Muscle layer of colon (tissue), 2 donors: Measurements from ENCODE around the gene CREB3L4.

Experiments used
- H3K27ac ChIP-seq: one replicate; pipeline ENCODE4 v1.7.0; 2013; ENCODE audit warnings: low read depth, mild to moderate bottlenecking, low read length, moderate library complexity
- H3K27me3 ChIP-seq, 2 donors: one replicate each; pipeline ENCODE4 v1.7.0; 2013; ENCODE audit warnings: low read length in 2 of 2, mild to moderate bottlenecking in 2 of 2; ENCODE audit not compliant: insufficient read depth in 2 of 2, control insufficient read depth in 1 of 2
- H3K36me3 ChIP-seq: one replicate; pipeline ENCODE4 v1.7.0; 2013; ENCODE audit warnings: mild to moderate bottlenecking, low read length; ENCODE audit not compliant: insufficient read depth
- H3K4me1 ChIP-seq: one replicate; pipeline ENCODE4 v1.7.0; 2013; ENCODE audit warnings: mild to moderate bottlenecking, low read length; ENCODE audit not compliant: insufficient read depth
- H3K4me3 ChIP-seq, 2 donors: one replicate each; pipeline ENCODE4 v1.7.0; 2013; ENCODE audit warnings: low read length in 2 of 2, low read depth in 1 of 2, mild to moderate bottlenecking in 1 of 2, moderate library complexity in 1 of 2
- H3K9ac ChIP-seq: one replicate; pipeline ENCODE4 v1.7.0; 2013; ENCODE audit warnings: low read length
- H3K9me3 ChIP-seq: one replicate; pipeline ENCODE4 v1.7.0; 2013; ENCODE audit warnings: mild to moderate bottlenecking, low read length
- donor health status: abdominal sarcoma.
- donor health status: Adenocarcinoma of cecum.

The CREB3L4 gene

DNA sequence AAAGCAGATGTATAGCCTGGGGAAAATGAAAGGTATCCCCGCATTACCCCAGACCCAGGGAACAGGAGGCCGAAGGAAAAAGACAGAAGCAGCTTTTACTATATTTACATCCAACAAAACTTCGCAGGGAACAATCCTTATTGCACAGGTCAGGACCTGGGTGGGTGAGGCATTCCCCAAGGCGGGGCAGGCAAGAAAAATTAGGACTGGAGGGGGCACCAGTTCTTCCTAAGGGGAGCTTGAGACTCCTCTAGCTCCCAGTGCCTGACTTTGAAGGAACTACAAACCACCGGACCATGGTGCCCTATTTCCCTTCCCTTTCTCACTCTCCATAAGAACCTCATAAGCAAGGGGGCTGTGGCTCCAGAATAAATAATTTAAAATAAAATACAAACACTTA lies 38.3 kb upstream of the CREB3L4 start:
- H3K9ac ChIP-seq: no peak overlapping the region
- H3K36me3 ChIP-seq: peaks cover 31% of the 10 kb centered on the region
- H3K27ac ChIP-seq: no peak overlapping the region
- no peaks in the 10 kb centered on the region for H3K27me3 ChIP-seq
- no peaks in the 10 kb centered on the region for H3K4me1 ChIP-seq
- H3K9me3 ChIP-seq: no peaks in the 10 kb centered on the region
- H3K4me3 ChIP-seq: no peak overlapping the region

DNA sequence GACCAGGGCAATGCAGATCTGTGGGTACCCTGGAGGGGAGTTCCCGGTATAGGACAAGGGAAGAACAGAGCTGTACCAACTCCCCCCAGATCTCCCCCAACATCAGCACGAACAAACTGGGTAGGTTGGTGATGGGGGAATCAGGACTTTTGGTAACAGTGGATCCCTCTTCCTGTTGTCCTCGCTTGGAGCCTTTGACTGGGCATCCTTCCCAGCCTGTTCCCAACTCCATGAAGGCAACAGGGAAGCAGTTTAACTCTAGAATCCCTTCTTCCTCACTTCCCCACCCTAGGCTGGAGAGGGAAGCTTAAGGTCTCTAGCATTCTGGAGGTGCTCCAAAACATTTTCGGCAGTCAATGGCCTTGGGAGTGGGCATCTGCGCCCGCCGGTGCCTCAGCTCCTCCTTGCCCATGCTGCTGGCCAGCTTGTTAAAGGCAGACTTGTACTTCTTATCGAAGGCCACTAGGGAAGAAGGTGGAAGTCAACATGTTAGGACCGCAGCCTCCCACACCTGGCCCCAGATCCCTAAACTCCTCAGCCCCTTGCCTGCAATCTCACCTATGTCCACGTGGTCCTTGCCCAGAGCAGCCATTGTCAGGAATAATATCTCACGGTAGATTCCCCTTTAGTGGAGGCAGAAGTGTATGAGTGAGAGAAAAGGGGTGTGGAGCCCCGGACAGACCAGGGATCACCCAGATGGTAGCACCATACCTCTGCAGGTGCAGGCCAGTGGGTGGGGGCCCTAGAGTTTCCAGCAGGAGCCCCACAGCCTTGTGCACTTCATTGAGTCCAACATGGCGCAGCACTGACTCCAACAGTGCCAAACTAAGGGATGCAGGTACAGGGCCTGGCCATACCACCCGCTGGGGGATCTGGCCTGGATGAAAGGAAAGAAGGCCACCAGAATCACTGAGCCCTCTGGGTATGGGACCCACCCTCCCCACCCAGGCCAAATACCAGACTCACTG lies 37.4 kb upstream of the CREB3L4 start:
- Histone ChIP-seq H3K27me3 (no peaks in the 10 kb centered on the region), H3K9ac (no peak overlapping the region), H3K36me3 (peaks cover 39% of the 10 kb centered on the region), H3K9me3 (no peaks in the 10 kb centered on the region), H3K4me1 (no peaks in the 10 kb centered on the region), H3K27ac (no peak overlapping the region), H3K4me3 (no peak overlapping the region)

- Histone ChIP-seq H3K27ac (no peak overlapping the region), H3K9ac (no peak overlapping the region), H3K4me1 (no peaks in the 10 kb centered on the region), H3K36me3 (peaks cover 60% of the 10 kb centered on the region), H3K27me3 (no peaks in the 10 kb centered on the region), H3K9me3 (no peaks in the 10 kb centered on the region), H3K4me3 (no peak overlapping the region)
Measured at GRCh38 chr1:153932156-153933131, 35.3 kb upstream of the CREB3L4 start.

DNA sequence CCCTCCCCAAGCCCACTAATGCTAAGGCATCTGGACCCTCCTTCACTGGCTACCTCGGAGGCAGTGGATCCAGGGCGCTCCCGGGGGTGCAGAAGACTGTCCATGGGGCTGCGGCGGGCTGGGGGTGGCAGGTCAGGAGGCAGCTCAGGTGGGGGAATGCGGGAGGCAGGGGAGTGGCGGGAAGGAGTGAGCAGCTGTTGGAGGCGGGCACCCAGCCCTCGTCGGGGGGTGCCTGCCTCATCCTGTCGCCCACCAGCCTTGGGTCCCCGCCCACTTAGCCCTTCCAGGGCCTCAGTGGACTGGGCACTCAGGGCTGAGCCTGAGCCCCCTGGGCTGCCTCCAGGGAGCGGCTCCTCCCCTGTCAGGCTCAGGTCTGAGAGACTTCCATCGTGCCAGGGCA lies 34.3 kb upstream of the CREB3L4 start:
- H3K9me3 ChIP-seq: no peaks in the 10 kb centered on the region
- peaks cover 64% of the 10 kb centered on the region for H3K36me3 ChIP-seq
- H3K27ac ChIP-seq: no peak overlapping the region
- H3K9ac ChIP-seq: no peak overlapping the region
- H3K27me3 ChIP-seq: no peaks in the 10 kb centered on the region
- H3K4me3 ChIP-seq: no peak overlapping the region
- no peaks in the 10 kb centered on the region for H3K4me1 ChIP-seq

GRCh38 chr1:153933955-153934354 lies 33.7 kb upstream of the CREB3L4 start:
- Histone ChIP-seq H3K36me3 (peaks cover 66% of the 10 kb centered on the region), H3K9me3 (no peaks in the 10 kb centered on the region), H3K4me1 (no peaks in the 10 kb centered on the region), H3K4me3 (no peak overlapping the region), H3K27ac (no peak overlapping the region), H3K9ac (no peak overlapping the region), H3K27me3 (no peaks in the 10 kb centered on the region)

DNA sequence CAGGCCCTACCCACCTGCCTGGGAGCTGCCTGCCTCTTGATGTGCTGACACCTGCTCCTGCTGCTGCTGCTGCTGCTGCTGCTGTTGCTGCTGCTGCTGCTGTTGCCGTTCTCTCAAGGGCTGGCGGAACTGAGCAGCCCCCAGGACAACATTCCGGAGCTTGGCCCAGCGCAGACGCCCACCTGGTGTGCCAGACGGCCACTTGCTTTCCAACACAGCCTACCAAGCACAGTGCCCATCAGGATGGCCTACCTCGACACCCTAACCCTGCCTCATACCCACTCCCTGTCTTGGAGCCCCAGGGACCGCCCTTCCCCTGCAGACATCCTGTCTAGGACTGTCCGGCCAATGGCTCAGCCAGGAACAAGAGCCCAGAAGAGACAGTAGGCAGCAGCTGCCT lies 33.0 kb upstream of the CREB3L4 start:
- Histone ChIP-seq H3K4me1 (no peaks in the 10 kb centered on the region), H3K27ac (no peak overlapping the region), H3K9me3 (no peaks in the 10 kb centered on the region), H3K4me3 (no peak overlapping the region), H3K9ac (no peak overlapping the region), H3K27me3 (no peaks in the 10 kb centered on the region), H3K36me3 (peaks cover 74% of the 10 kb centered on the region)

DNA sequence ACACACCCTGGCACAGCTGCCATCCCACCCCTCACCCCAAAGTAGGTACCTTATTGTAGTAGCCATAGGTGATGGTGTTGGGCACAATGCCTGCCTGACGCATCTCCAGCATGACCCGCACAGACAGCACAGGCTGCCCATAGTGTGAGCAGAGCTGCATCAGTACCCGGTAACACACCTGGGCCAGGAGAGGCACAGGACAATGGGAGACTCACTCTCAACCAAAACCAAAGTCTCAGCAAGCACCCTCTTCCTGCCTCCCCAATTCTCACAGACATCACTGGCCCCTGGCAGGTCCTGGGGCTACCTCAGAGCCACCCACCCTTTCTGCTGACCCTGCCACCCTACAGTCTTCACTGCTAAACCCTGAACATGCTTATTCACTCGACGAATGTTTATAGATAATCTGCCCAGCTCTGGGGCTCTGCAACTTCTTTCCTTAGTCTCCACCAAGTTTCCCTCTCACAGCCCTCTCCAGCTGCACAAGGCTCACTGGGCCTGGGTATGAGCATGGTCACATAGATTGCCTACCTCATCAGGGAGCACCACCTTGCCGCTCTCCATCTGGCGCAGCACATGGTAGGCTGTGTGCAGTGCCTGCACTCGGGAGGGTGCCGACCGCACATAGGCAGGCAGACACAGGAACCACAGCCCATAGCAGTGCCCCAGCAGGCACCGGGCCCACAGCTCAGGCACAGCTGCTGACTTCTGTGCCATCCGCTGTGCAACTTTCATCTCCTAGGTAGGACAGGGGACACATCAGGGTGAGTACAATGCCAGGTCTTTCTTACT lies 31.5 kb upstream of the CREB3L4 start:
- no peak overlapping the region for H3K27ac ChIP-seq
- no peaks in the 10 kb centered on the region for H3K4me1 ChIP-seq
- H3K27me3 ChIP-seq: no peaks in the 10 kb centered on the region
- no peaks in the 10 kb centered on the region for H3K9me3 ChIP-seq
- H3K36me3 ChIP-seq: peaks cover 79% of the 10 kb centered on the region
- no peak overlapping the region for H3K4me3 ChIP-seq
- no peak overlapping the region for H3K9ac ChIP-seq

DNA sequence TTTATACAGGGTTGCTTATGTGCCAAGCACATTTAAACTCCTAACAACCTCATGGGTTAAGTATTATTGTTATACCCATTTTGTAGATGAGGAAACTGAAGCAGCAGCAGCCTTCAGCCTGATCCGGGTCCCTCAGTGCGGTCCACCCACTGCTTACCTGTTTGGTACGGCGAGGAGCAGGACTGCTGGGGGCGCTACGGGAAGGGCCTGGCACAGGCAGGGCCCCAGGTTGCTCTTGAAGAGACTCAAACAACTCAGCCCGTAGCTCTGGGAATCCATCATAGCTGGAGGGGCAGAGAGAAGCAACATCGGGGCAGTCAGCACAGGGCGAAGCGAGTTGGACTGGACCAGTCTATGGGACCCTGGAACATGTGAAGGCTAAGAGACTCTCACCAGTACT lies 30.4 kb upstream of the CREB3L4 start:
- H3K4me3 ChIP-seq: no peak overlapping the region

GRCh38 chr1:153938996-153939395 lies 28.7 kb upstream of the CREB3L4 start:
- Histone ChIP-seq H3K36me3 (peaks cover 81% of the 10 kb centered on the region), H3K4me3 (no peak overlapping the region), H3K27ac (no peak overlapping the region), H3K9me3 (no peaks in the 10 kb centered on the region), H3K9ac (no peak overlapping the region), H3K27me3 (no peaks in the 10 kb centered on the region), H3K4me1 (no peaks in the 10 kb centered on the region)

More for the DNA sequence above, 30.4 kb upstream of the CREB3L4 start:
- no peak overlapping the region for H3K9ac ChIP-seq
- no peaks in the 10 kb centered on the region for H3K9me3 ChIP-seq
- H3K36me3 ChIP-seq: peaks cover 84% of the 10 kb centered on the region
- H3K27ac ChIP-seq: no peak overlapping the region
- H3K27me3 ChIP-seq: no peaks in the 10 kb centered on the region
- H3K4me1 ChIP-seq: no peaks in the 10 kb centered on the region

- no peaks in the 10 kb centered on the region for H3K27me3 ChIP-seq
- H3K27ac ChIP-seq: no peak overlapping the region
- H3K4me1 ChIP-seq: peaks cover 4% of the 10 kb centered on the region
- H3K4me3 ChIP-seq: no peak overlapping the region
- no peak overlapping the region for H3K9ac ChIP-seq
- no peaks in the 10 kb centered on the region for H3K9me3 ChIP-seq
- peaks cover 78% of the 10 kb centered on the region for H3K36me3 ChIP-seq
Measured at GRCh38 chr1:153939476-153939875, 28.2 kb upstream of the CREB3L4 start.

DNA sequence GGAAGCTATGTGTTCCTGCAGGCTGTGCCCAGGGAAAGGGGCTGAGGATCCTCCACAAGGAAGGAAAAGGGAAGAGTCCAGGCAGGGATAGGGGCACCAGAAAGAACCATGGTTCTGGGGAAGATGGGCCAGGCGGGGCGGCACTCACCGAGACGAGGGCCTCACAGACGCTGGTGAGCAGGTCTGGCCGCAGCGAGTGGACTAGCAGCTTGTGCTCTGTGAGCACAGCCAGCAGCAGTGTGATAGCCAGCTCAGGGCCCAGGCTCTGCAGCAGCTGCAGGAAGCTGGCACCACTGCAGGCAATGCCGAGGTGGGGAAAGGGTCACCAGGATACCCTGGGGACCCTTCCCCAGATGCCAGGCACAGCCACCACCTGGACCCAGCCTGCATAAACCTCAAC lies 26.9 kb upstream of the CREB3L4 start:
- Histone ChIP-seq H3K36me3 (peaks cover 65% of the 10 kb centered on the region), H3K9me3 (no peaks in the 10 kb centered on the region), H3K9ac (no peak overlapping the region), H3K27ac (no peak overlapping the region), H3K4me1 (peaks cover 14% of the 10 kb centered on the region), H3K4me3 (no peak overlapping the region), H3K27me3 (no peaks in the 10 kb centered on the region)
